Activated naive CD8-positive, alpha-beta T cell treated with anti-CD3 and anti-CD28 coated beads, Interleukin-2, amount 10 ng/mL, durations not matched to agents 7 days and 5 days (primary cell): ENCODE data around the gene DHX32. TPM values are rescaled to one million over a fixed set of nuclear protein-coding genes. Genes with fewer than 3 reads are reported as not detected.

ENCODE experiments used
- ATAC-seq: fragments of 150-1000 bp; cut with Tn5 transposase; one replicate; pipeline ENCODE4 v1.10.0; 2021; ENCODE audit warnings: low read depth, moderate library complexity
- POLR2A ChIA-PET: fragments of 350-600 bp; sonication (Branson Sonifier 250); formaldehyde crosslinking; loops from one replicate; lab custom pipeline; 2021; ENCODE audit warnings: antibody characterized with exemption; lab: Charles Lee
- DNase-seq: peaks from one replicate; pipeline ENCODE4 v3.0.0; 2021
- H3K27ac Mint-ChIP-seq: one replicate; pipeline ENCODE4 v1.8.0; 2022; ENCODE audit warnings: mild to moderate bottlenecking, mixed read lengths
- H3K27me3 Mint-ChIP-seq: one replicate; pipeline ENCODE4 v1.8.0; 2022; ENCODE audit warnings: mild to moderate bottlenecking, moderate library complexity, mixed read lengths
- H3K36me3 Mint-ChIP-seq: one replicate; pipeline ENCODE4 v1.8.0; 2021; ENCODE audit warnings: mild to moderate bottlenecking, mixed read lengths
- H3K4me1 Mint-ChIP-seq: one replicate; pipeline ENCODE4 v1.8.0; 2021; ENCODE audit warnings: mixed read lengths
- H3K4me3 Mint-ChIP-seq: one replicate; pipeline ENCODE4 v1.8.0; 2022; ENCODE audit warnings: mild to moderate bottlenecking, moderate library complexity, mixed read lengths
- H3K9me3 Mint-ChIP-seq: one replicate; pipeline ENCODE4 v1.8.0; 2021; ENCODE audit warnings: mixed read lengths
- total RNA-seq, 2 experiments: library from RNA; stranded (reverse); gene quantifications; one replicate each; pipeline ENCODE4 v1.2.3, GENCODE V29; 2021

DHX32 gene
- total RNA-seq, 2 experiments from 2014 or later, result 19.1 to 21.1 TPM

- peaks cover 11% of the 10 kb centered on the region for H3K36me3 Mint-ChIP-seq
- POLR2A ChIA-PET, result no interaction called here
Measured at GRCh38 chr10:125883211-125883610, 2.1 kb upstream of the DHX32 start.

GRCh38 chr10:125882596-125882995 is 1.5 kb upstream of the DHX32 start:
- Mint-ChIP-seq H3K27ac (no peak overlapping the region), H3K27me3 (no peaks in the 10 kb centered on the region), H3K4me1 (no peaks in the 10 kb centered on the region), H3K9me3 (no peaks in the 10 kb centered on the region), H3K36me3 (peaks cover 14% of the 10 kb centered on the region), H3K4me3 (no peak overlapping the region)
- ATAC-seq, result no peak
- POLR2A ChIA-PET, result no interaction called here
- DNase-seq, result no peak

More at GRCh38 chr10:125883211-125883610, 2.1 kb upstream of the DHX32 start:
- no peak overlapping the region for H3K4me3 Mint-ChIP-seq
- no peak for ATAC-seq
- no peaks in the 10 kb centered on the region for H3K9me3 Mint-ChIP-seq
- no peaks in the 10 kb centered on the region for H3K4me1 Mint-ChIP-seq
- H3K27me3 Mint-ChIP-seq, result no peaks in the 10 kb centered on the region
- H3K27ac Mint-ChIP-seq, result no peak overlapping the region
- no peak for DNase-seq

- Mint-ChIP-seq H3K4me1 (no peaks in the 10 kb centered on the region), H3K36me3 (peaks cover 27% of the 10 kb centered on the region), H3K4me3 (no peak overlapping the region), H3K27me3 (no peaks in the 10 kb centered on the region), H3K9me3 (peaks cover 4% of the 10 kb centered on the region), H3K27ac (no peak overlapping the region)
- POLR2A ChIA-PET, result no interaction called here
- ATAC-seq, result no peak
- DNase-seq, result no peak
Measured at GRCh38 chr10:125880719-125881118, 373 bp downstream of the DHX32 start.

- Mint-ChIP-seq H3K4me3 (no peak overlapping the region), H3K9me3 (peaks cover 7% of the 10 kb centered on the region), H3K27me3 (no peaks in the 10 kb centered on the region), H3K4me1 (no peaks in the 10 kb centered on the region), H3K27ac (no peak overlapping the region), H3K36me3 (peaks cover 34% of the 10 kb centered on the region)
- POLR2A ChIA-PET, result no interaction called here
- no peak for DNase-seq
- ATAC-seq, result no peak
Measured at GRCh38 chr10:125878957-125879835, 1.9 kb downstream of the DHX32 start.

- no peak overlapping the region for H3K27ac Mint-ChIP-seq
- POLR2A ChIA-PET, result no interaction called here
- H3K4me3 Mint-ChIP-seq, result no peak overlapping the region
- peaks cover 17% of the 10 kb centered on the region for H3K36me3 Mint-ChIP-seq
- H3K9me3 Mint-ChIP-seq, result peaks cover 7% of the 10 kb centered on the region
- no peaks in the 10 kb centered on the region for H3K27me3 Mint-ChIP-seq
- no peak for DNase-seq
- H3K4me1 Mint-ChIP-seq, result no peaks in the 10 kb centered on the region
- no peak for ATAC-seq
Measured at GRCh38 chr10:125871338-125871737, 9.8 kb downstream of the DHX32 start.

GRCh38 chr10:125868372-125868975 is 12.6 kb downstream of the DHX32 start:
- POLR2A ChIA-PET, result no interaction called here
- no peak overlapping the region for H3K27ac Mint-ChIP-seq
- peaks cover 3% of the 10 kb centered on the region for H3K36me3 Mint-ChIP-seq
- no peaks in the 10 kb centered on the region for H3K4me1 Mint-ChIP-seq
- no peaks in the 10 kb centered on the region for H3K9me3 Mint-ChIP-seq
- ATAC-seq (no peak), DNase-seq (no peak)
- no peaks in the 10 kb centered on the region for H3K27me3 Mint-ChIP-seq
- H3K4me3 Mint-ChIP-seq, result no peak overlapping the region

- H3K36me3 Mint-ChIP-seq, result no peaks in the 10 kb centered on the region
- no peaks in the 10 kb centered on the region for H3K4me1 Mint-ChIP-seq
- POLR2A ChIA-PET, result no interaction called here
- DNase-seq (no peak), ATAC-seq (no peak)
- no peak overlapping the region for H3K4me3 Mint-ChIP-seq
- no peaks in the 10 kb centered on the region for H3K27me3 Mint-ChIP-seq
- no peaks in the 10 kb centered on the region for H3K9me3 Mint-ChIP-seq
- no peak overlapping the region for H3K27ac Mint-ChIP-seq
Measured at GRCh38 chr10:125866421-125867029, 14.6 kb downstream of the DHX32 start.

GRCh38 chr10:125865120-125865519 is 16.0 kb downstream of the DHX32 start:
- no peaks in the 10 kb centered on the region for H3K36me3 Mint-ChIP-seq
- no peaks in the 10 kb centered on the region for H3K9me3 Mint-ChIP-seq
- DNase-seq, result no peak
- ATAC-seq, result no peak
- POLR2A ChIA-PET, result interaction anchor here (0.6 kb wide), 1 partner anchor 20 kb away, joined by 3 read pairs; no protein-coding TSS in a partner anchor
- H3K4me1 Mint-ChIP-seq, result no peaks in the 10 kb centered on the region
- H3K4me3 Mint-ChIP-seq, result no peak overlapping the region
- H3K27me3 Mint-ChIP-seq, result no peaks in the 10 kb centered on the region
- no peak overlapping the region for H3K27ac Mint-ChIP-seq

- no peaks in the 10 kb centered on the region for H3K27me3 Mint-ChIP-seq
- POLR2A ChIA-PET, result no interaction called here
- no peaks in the 10 kb centered on the region for H3K9me3 Mint-ChIP-seq
- no peak overlapping the region for H3K27ac Mint-ChIP-seq
- ATAC-seq (no peak), DNase-seq (no peak)
- H3K4me3 Mint-ChIP-seq, result no peak overlapping the region
- H3K4me1 Mint-ChIP-seq, result peaks cover 4% of the 10 kb centered on the region
- peaks cover 3% of the 10 kb centered on the region for H3K36me3 Mint-ChIP-seq
Measured at GRCh38 chr10:125859128-125859817, 21.8 kb downstream of the DHX32 start.

GRCh38 chr10:125857185-125857760 is 23.8 kb downstream of the DHX32 start:
- Mint-ChIP-seq H3K4me1 (peaks cover 4% of the 10 kb centered on the region), H3K27ac (no peak overlapping the region), H3K9me3 (no peaks in the 10 kb centered on the region), H3K4me3 (no peak overlapping the region), H3K27me3 (no peaks in the 10 kb centered on the region), H3K36me3 (peaks cover 4% of the 10 kb centered on the region)
- ATAC-seq (no peak), DNase-seq (no peak)
- POLR2A ChIA-PET, result no interaction called here

GRCh38 chr10:125852487-125852886 is 28.6 kb downstream of the DHX32 start:
- H3K4me3 Mint-ChIP-seq, result no peak overlapping the region
- H3K27ac Mint-ChIP-seq, result no peak overlapping the region
- DNase-seq (no peak), ATAC-seq (no peak)
- no peaks in the 10 kb centered on the region for H3K9me3 Mint-ChIP-seq
- no peaks in the 10 kb centered on the region for H3K27me3 Mint-ChIP-seq
- POLR2A ChIA-PET, result no interaction called here
- no peaks in the 10 kb centered on the region for H3K4me1 Mint-ChIP-seq
- peaks cover 10% of the 10 kb centered on the region for H3K36me3 Mint-ChIP-seq

- Mint-ChIP-seq H3K9me3 (no peaks in the 10 kb centered on the region), H3K36me3 (peaks cover 10% of the 10 kb centered on the region), H3K4me1 (no peaks in the 10 kb centered on the region), H3K27me3 (no peaks in the 10 kb centered on the region), H3K4me3 (no peak overlapping the region), H3K27ac (no peak overlapping the region)
- ATAC-seq, result no peak
- DNase-seq, result no peak
- POLR2A ChIA-PET, result no interaction called here
Measured at GRCh38 chr10:125850766-125851731, 30.0 kb downstream of the DHX32 start.
